Measurements from ENCODE around the gene PROZ.

Gene PROZ

GRCh38 chr13:113142876-113143275 lies 15.6 kb upstream of the PROZ start:
- no peak for TF ChIP-seq EZH2phosphoT487 (IDR thresholded peaks at IDR 0.05; ENCODE audit: low read depth)
- Histone ChIP-seq H4K20me1 (ENCODE audit: insufficient read depth, low read length) (no peaks in the 10 kb centered on the region), H3K79me2 (ENCODE audit: low read length) (no peaks in the 10 kb centered on the region), H3K4me2 (ENCODE audit: low read length) (no peak overlapping the region), H3K27ac (ENCODE audit: low read length) (no peak overlapping the region), H2AFZ (ENCODE audit: low read depth, low read length) (no peak overlapping the region), H3K9me3 (ENCODE audit: insufficient read depth, low read length) (no peaks in the 10 kb centered on the region; the same call in 1 of the 2 replicates), H3K9ac (ENCODE audit: low read length) (no peak overlapping the region), H3K27me3 (ENCODE audit: low read depth, low read length) (peaks cover 8% of the 10 kb centered on the region; the same call in 1 of the 2 replicates), H3K4me1 (ENCODE audit: low read length) (no peaks in the 10 kb centered on the region), H3K36me3 (replicated peaks; ENCODE audit: low read depth, low read length) (no peaks in the 10 kb centered on the region), H3K4me3 (ENCODE audit: low read length) (no peak overlapping the region)

GRCh38 chr13:113143466-113144254 lies 14.8 kb upstream of the PROZ start:
- Histone ChIP-seq H3K27me3 (ENCODE audit: low read depth, low read length) (peaks cover 8% of the 10 kb centered on the region; the same call in 1 of the 2 replicates), H3K9me3 (ENCODE audit: insufficient read depth, low read length) (no peaks in the 10 kb centered on the region; the same call in 1 of the 2 replicates), H3K36me3 (replicated peaks; ENCODE audit: low read depth, low read length) (no peaks in the 10 kb centered on the region), H3K4me3 (ENCODE audit: low read length) (no peak overlapping the region), H4K20me1 (ENCODE audit: insufficient read depth, low read length) (no peaks in the 10 kb centered on the region), H2AFZ (ENCODE audit: low read depth, low read length) (no peak overlapping the region), H3K27ac (ENCODE audit: low read length) (no peak overlapping the region), H3K79me2 (ENCODE audit: low read length) (no peaks in the 10 kb centered on the region), H3K4me1 (ENCODE audit: low read length) (no peaks in the 10 kb centered on the region), H3K4me2 (ENCODE audit: low read length) (no peak overlapping the region), H3K9ac (ENCODE audit: low read length) (no peak overlapping the region)
- TF ChIP-seq CTCF (IDR thresholded peaks at IDR 0.05; ENCODE audit: low read depth, low read length) (no peak), EZH2phosphoT487 (IDR thresholded peaks at IDR 0.05; ENCODE audit: low read depth) (no peak)

GRCh38 chr13:113144255-113144629 lies 14.2 kb upstream of the PROZ start:
- H3K4me1 ChIP-seq (ENCODE audit: low read length), result no peaks in the 10 kb centered on the region

GRCh38 chr13:113145496-113145895 lies 13.0 kb upstream of the PROZ start:
- H3K4me3 ChIP-seq (ENCODE audit: low read length), result no peak overlapping the region
- H3K4me2 ChIP-seq (ENCODE audit: low read length), result no peak overlapping the region
- H4K20me1 ChIP-seq (ENCODE audit: insufficient read depth, low read length), result no peaks in the 10 kb centered on the region
- no peaks in the 10 kb centered on the region for H3K36me3 ChIP-seq (replicated peaks; ENCODE audit: low read depth, low read length)
- no peaks in the 10 kb centered on the region for H3K4me1 ChIP-seq (ENCODE audit: low read length)
- H2AFZ ChIP-seq (ENCODE audit: low read depth, low read length), result no peak overlapping the region
- TF ChIP-seq CTCF (IDR thresholded peaks at IDR 0.05; ENCODE audit: low read depth, low read length) (no peak), EZH2phosphoT487 (IDR thresholded peaks at IDR 0.05; ENCODE audit: low read depth) (no peak)
- no peak overlapping the region for H3K27ac ChIP-seq (ENCODE audit: low read length)
- no peaks in the 10 kb centered on the region for H3K79me2 ChIP-seq (ENCODE audit: low read length)
- no peaks in the 10 kb centered on the region; the same call in 1 of the 2 replicates for H3K9me3 ChIP-seq (ENCODE audit: insufficient read depth, low read length)
- H3K9ac ChIP-seq (ENCODE audit: low read length), result no peak overlapping the region
- peaks cover 8% of the 10 kb centered on the region; the same call in 1 of the 2 replicates for H3K27me3 ChIP-seq (ENCODE audit: low read depth, low read length)

More at GRCh38 chr13:113144255-113144629, 14.2 kb upstream of the PROZ start:
- H3K9me3 ChIP-seq (ENCODE audit: insufficient read depth, low read length), result no peaks in the 10 kb centered on the region; the same call in 1 of the 2 replicates
- H3K36me3 ChIP-seq (replicated peaks; ENCODE audit: low read depth, low read length), result no peaks in the 10 kb centered on the region
- H3K27ac ChIP-seq (ENCODE audit: low read length), result no peak overlapping the region
- no peak overlapping the region for H3K4me3 ChIP-seq (ENCODE audit: low read length)
- H3K4me2 ChIP-seq (ENCODE audit: low read length), result no peak overlapping the region
- no peak overlapping the region for H3K9ac ChIP-seq (ENCODE audit: low read length)
- no peaks in the 10 kb centered on the region for H4K20me1 ChIP-seq (ENCODE audit: insufficient read depth, low read length)
- H2AFZ ChIP-seq (ENCODE audit: low read depth, low read length), result no peak overlapping the region
- H3K27me3 ChIP-seq (ENCODE audit: low read depth, low read length), result peaks cover 8% of the 10 kb centered on the region; the same call in 1 of the 2 replicates
- no peak for TF ChIP-seq CTCF (IDR thresholded peaks at IDR 0.05; ENCODE audit: low read depth, low read length)
- no peak for TF ChIP-seq EZH2phosphoT487 (IDR thresholded peaks at IDR 0.05; ENCODE audit: low read depth)
- H3K79me2 ChIP-seq (ENCODE audit: low read length), result no peaks in the 10 kb centered on the region
